ENCODE measurements around the gene MEI4.
"Not testable (repeated sequence)": the region's sequence is repeated elsewhere in the genome, so short reads cannot be mapped to it uniquely, and the experiment has no call there.

Gene MEI4, protein sequence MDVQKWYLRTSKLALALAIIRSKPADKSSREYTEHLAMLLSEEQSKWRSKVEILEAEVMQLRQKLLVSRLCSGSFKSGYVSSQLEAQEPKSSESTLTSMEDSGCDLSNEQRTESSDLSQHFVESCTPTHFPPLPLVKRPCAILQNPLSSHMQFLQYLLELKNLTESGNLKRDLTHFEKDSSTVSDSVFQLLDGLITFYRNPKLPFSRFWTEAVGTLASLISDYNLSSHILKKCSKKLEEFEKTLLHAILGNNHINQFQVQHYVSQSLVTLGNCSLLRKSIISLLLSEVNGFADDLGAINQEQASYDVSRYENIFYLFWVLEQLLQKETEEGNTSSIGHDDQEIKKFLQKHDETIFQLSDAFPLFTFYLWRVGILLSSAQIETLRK

DNA sequence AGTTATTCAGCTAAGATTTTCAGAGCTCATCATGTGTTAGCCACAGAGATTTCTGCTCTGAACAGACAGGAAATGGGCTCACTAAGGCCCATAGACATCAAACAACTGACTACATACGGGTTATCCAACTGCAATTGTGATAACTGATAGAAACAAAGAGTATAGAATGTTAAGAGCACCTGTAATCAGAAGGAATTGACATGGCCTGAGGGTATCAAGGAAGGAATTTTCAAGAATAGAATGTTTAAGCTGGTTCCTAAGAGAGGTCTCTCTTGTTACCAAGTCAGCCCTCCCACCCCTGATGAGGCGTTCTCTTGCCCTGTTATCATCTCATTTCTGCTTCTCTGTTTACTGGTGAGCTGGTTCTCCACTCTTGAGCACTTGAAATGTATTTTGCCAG is at the start of gene MEI4:
TSS of gene MEI4 (plus strand) at position 301 of the 400 bp plus-strand sequence. CDS start 37,633 bp downstream, outside the sequence.
- DNase-seq (ENCODE audit: low read depth), result no peak

DNA sequence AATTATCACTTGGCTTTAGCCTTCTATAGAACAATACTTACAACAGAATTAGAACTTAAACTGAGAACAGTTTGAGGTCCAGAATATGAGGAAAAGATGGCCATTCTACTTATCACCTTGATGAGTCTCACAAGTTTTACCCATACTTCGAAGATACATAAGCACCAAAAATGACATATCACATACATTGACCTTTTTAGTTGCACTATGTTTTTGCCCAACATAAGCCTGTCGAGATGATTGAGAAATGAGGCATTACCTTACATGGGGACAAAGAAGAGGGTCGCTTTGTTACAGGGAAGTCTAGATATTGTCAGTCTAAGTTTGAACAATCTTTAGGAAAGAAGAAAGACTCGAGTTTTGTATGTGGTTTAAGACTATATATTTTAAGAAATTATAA is 48.4 kb upstream of the MEI4 start:
- DNase-seq (ENCODE audit: low read depth), result no peak

DNA sequence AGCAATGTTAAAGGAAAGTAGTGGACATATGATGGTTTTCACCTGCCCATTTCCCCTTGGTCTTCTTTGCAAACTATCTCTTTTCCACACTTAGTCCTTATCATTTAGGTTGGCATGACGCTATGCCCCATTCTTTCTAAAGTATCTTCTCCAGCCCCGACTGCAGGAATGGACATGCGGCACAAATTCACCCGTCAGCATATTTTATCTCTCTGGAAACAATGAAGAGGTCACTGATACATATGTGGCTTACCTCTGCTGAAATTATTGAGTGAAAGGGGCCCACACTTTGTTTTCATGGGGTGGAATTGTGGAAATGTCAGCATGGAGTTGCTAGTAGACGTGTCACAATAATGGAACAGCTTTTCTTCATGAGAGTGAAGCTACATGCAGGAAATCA is 45.8 kb upstream of the MEI4 start:
- DNase-seq (ENCODE audit: low read depth), result no peak

DNA sequence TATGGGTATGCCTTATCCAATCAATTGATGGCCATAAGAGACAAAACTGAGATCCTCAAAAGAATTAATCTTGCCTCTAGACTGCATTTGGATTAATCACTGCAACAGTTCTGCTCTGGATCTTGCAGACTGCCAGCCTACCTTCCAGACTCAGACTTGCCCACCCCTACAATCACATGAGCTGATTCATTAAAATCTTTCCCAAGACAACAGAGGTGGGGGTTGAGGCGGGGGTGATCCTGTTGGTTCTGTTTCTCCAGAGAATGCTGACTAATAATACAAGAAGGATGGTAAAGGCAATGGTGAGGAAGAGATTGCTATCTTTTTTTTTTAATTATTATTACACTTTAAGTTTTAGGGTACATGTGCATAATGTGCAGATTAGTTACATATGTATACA is 43.7 kb upstream of the MEI4 start:
- no peak for DNase-seq (ENCODE audit: low read depth)

DNA sequence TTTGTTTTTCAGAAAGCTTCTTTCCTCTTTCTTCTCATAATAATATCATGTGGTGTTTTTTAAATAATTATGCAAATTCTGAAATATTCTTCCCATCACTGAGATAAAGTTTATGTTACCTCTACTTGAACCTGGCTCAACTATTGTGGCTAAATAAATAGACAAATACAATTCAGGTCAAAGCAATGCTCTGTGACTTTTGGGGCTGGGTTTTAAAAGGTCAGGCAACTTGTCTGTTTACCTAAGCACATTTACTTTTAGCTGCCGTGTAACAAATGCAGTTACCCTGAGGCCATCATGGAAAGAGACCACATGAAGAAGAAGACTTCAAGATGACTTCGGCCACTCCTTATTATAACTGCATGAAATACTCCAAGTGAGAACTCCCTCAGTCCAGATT is 33.7 kb upstream of the MEI4 start:
- DNase-seq (ENCODE audit: low read depth), result no peak

DNA sequence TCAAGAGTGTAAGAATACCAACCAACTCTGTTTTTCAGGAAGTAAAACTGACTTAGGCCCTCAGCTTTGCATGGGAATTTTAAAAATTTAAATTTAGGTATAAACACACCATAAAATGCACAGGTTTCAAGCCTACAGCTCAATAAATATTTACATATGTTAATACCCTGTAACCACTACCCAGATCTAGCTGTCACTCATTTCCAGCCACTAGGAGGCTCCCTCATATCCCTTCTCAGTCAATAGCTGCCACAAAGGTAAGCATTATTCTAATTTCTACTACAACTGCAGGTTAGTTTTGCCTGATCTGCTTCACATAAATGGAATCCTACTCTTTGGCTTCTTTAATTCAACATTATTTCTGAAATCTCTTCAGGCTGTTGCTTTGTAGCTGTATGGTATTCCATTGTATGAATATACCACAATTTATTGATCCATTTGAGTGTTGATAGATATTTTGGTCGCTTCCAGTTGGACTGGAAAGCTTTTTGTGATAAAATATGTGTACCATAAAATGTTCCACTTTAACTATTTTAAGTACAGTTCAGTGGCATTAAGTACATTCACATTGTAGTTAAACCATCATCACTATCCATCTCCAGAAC is 32.5 kb upstream of the MEI4 start:
- no peak for DNase-seq (ENCODE audit: low read depth)

DNA sequence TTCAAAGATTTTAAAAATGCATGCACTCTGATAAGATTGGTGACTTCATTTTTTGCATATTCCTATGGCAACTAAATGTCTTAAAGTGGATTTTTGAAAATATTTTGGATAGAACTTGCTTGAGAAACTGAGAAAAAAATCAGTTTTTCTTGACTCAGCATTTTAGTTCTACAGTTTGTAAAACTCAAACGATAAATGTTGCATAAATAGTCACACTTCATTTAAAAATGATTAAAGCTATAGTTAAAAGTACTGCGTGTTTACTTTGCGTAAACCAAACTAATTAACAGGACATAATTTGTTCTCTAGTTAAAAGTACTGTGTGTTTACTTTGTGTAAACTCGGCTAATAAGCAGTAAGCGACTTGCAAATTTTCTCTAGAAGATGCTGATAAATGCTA is 28.3 kb upstream of the MEI4 start:
- no peak for DNase-seq (ENCODE audit: low read depth)

DNA sequence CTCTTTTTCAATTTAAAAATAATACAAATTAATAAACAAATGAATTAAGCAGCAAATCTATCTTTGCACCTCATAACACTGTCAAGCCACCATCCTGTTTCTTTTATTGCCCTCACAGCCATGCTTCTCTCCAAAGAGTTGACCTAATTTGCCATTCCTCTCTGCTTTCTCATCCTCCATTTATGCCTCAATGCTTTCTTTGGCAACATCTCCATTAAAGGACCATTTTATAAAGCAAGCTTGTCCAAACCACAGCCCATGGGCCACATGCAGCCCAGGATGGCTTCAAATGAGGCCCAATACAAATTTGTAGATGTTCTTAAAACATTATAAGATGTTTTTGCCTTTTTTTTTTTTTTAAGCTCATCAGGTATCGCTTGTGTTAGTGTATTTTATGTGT is 26.4 kb upstream of the MEI4 start:
- no peak for DNase-seq (ENCODE audit: low read depth)

DNA sequence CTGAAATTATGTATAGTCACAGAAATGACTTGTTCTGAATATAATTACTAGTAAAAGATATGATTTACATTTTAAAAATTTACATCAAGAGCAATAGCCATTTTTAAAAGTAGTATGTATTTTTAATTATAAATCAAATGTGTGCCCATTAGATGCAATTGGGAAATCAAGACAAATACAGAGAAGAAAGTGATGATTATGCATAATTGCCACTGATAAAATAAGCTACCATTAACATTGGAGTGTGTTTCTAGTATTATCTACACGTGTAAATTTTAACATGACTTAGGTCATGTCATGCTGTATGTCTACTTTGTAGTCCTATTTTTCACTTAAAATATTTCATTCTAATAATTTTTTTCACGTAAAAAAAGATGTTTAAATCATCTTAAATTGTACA is 22.8 kb upstream of the MEI4 start:
- DNase-seq (ENCODE audit: low read depth), result no peak

DNA sequence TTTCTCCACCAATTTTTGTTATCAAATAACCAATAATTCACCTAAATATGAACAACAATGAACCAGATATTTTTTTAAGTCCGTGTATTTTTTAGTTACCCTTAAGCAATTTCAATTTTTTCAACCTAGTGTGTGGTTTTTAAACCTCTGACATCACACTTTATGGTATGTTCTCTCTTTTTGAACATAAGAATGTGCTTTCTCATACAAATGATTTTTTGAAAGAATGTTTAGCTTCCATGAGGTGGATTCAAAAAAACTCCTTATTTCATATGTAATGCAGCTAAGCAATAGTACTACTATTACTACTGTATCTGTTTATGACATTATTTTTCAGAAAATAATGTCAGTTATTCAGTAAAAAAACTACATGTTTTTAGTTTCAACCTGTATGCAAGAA is 19.4 kb upstream of the MEI4 start:
- DNase-seq (ENCODE audit: low read depth), result no peak

DNA sequence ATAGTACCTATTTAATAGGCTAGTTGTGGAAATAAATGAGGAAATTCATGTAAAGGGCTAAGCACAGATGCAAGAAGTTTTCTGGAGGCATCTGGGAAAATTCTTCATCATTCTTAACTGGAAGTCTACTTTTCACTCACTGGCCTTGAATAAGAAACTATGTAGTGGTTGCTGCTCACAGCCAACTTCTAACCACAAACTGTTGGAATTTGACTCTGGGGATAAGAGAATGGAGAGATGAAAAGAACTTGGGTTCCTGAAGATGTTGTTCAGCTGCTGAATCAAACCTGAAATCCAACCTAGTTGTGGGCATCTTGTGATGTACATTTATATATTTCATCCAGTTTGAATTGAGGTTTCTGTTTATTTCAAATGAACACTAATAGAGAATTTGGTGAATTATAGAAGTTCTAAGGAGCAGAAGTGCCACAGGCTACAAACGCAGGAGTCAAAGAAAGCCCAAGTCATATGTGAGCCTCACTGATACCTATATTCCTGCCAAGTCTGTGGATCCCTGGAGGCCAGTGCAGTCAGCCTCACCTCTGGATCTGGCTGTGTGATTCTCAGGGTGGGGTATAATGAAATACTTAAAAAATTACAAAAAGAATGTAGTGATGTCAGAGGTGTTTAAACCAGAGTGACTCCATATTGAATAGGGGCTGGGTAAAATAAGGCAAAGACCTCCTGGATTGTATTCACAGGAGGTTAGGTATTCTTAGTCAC is 18.7 kb upstream of the MEI4 start:
- DNase-seq (ENCODE audit: low read depth), result no peak

DNA sequence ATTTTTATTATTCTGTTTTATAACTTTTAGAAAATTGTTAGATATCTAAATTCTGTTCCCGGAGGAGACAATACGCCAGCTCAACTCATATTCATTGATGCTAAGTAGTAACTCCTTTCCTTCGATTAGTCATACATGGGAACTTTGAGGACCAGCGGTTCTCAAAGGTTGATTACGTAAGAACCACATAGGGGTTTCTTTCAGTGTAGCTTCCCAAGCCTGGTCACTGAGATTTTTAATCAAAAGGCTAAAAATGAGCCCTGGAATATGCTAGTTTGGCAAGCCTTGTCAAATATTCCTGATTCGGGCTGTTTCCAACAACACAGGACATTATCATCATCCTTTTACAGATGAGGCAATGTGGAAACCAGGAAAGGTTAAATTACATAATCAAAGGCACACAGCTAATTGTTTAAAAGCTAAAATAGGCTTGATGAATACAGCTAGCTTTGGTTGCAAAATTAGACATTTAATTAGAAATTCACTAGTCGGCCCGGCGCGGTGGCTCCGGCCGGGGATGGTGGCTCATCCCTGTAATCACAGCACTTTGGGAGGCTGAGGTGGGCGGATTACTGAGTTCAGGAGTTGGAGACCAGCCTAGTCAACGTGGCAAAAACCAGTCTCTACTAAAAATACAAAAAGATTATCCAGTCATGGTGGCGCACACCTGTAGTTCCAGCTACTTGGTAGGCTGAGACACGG is 14.6 kb upstream of the MEI4 start:
- DNase-seq (ENCODE audit: low read depth), result no peak

DNA sequence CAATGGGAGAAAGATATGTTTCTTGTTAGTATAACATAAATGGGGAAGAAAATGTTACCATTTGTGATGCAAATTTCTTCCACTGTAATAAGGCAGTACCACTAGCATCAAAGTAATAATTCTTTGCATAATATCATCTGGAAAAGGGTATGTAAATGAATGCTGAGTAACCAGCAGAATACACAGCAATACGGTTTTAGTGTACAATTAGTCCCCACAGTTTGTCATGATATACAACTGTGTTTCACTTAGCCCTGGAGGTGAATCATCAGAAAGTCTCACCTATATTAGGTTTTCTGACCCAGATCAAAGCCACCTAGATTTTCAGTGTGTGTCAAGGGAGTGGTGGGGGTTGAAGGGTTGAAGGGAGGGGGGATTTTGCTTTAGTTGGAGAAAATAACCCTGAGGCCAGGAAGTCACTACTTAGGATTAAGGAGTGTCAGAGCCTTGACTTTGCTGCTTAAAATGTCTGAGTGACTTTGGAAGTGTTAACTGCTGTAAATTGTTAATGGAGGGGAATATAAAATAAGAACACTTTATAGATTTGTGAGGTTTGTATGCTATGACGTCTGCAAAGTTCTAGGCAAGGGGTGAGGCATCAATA is 8.6 kb upstream of the MEI4 start:
- DNase-seq (ENCODE audit: low read depth), result no peak

DNA sequence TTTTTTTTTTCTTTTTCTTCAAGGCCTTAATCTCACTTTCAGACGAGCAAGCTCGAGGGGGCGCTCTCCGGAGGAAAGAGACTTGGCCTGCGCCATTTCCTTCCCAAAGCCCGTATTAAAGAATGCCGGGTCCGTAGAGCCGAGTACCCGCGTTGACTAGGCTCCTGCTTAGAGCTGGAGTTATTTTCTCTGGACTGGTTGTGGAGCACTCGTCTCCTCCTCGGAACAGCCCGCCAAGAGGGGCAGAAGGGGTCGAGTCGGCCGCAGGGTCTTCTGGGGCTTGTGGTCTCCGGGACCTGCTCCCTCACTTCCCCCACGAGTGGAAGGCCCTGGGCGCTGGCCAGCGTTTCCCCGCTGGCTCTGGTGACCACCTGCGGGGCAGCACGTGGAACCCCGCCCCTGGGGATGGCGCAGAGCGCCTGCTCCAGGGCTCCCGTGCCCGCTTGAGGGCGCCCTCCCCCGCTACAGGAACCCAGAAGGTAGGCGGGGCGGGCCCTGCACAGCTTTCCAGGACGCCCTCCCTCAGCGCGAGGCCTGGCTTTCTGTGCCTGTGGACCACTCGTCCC is 2.7 kb upstream of the MEI4 start:
- peak; percentile 1 for DNase-seq (ENCODE audit: low read depth)

DNA sequence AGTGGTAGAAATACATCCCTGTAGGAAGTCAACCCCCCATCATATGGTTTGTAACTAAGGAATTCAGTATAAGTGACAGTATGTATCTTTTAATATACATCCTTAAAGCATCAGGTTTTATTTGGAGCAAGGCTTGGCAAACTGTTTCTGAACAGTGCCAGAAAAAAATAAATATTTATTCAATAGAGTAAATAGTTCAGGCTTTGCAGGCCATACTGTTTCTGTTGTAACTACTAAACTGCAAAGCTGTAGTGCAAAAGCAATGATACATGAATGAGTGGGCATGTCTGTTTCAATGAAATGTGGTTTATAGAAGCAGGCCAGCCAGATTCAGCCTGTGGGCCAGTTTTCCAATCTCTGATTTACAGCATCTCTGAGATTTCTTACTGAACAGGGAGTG is 977 bp downstream of the MEI4 start:
- no peak for DNase-seq (ENCODE audit: low read depth)

DNA sequence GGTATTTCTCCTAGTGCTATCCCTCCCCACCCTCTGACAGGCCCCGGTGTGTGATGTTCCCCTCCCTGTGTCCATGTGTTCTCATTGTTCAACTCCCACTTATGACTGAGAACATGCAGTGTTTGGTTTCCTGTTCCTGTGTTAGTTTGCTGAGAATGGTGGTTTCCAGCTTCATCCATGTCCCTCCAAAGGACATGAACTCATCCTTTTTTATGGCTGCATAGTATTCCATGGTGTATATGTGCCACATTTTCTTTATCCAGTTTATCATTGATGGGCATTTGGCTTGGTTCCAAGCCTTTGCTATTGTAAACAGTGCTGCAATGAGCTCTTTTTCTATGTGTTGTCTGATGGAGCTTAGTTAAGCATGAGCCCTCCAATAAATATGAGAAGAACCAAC is 2.2 kb downstream of the MEI4 start:
- DNase-seq (ENCODE audit: low read depth), result not testable (repeated sequence)

DNA sequence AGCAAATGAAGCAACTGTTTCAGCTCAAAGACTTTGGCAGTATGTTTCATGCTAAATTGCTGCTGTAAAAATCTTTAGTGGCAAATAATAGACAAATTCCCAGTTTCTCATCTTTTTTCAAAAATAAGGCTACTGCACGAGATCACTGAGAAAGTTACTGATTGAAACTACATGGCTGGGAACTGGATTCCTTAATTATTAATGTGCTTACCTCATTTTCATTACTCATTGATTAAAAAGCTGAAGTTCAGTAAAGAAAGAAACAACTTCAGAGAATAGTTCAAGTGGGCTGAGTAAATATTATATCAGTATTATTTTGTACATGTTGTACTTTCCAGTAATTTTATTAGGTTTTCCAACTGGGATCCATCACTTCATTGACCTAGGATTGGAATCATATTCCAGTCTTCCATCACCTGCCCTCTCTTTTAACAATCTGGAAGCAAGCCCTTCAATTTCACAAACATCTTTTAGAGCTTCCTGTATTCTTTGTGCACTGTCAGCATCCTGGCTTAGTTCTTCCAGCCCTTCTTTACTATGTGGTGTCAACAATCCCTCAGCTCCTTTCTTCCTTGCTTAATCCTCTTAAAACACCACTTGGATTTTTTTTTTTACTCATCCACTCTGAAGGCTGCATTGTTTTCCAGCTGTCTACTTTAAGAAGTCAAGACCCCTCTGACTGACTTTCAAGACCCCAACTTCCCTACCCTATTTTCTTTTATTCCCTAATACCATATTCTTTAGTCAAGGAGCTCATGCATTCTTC is 4.3 kb downstream of the MEI4 start:
- DNase-seq (ENCODE audit: low read depth), result no peak

DNA sequence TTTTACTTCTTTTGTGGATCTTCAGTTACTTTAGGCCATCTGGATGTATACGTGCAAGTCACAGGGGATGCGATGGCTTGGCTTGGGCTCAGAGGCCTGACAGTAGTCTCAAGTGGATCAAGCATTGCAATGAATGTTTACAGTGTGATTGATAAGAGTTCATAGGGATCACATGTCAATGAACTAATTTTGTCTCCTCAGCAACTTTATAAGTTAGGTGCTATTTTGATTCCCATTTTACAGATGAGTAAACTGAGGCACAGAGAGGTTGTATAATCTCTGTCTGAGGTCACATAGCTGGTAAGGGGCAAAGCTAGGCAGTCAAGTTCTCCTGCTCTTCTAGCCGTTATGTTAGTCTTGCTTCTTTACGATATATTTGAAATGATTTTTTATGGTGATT is 13.5 kb downstream of the MEI4 start:
- no peak for DNase-seq (ENCODE audit: low read depth)

DNA sequence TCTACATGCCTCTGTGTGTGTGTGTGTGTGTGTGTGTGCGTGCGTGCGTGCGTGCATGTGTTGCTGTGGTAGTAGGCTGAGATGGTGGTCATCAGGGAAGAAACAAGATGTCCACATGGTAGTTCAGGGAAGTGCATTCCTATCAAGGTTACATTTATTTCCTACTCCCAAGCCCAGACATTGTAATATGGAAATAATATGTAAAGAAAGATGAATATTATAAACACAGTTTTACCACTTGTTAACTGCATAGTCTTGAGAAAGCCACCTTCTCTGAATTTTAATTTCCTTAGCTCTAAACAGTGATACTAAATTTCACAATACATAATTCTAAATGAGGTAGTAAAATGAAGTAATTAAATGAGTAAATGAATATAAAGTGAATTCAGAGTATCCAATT is 14.0 kb downstream of the MEI4 start:
- no peak for DNase-seq (ENCODE audit: low read depth)

DNA sequence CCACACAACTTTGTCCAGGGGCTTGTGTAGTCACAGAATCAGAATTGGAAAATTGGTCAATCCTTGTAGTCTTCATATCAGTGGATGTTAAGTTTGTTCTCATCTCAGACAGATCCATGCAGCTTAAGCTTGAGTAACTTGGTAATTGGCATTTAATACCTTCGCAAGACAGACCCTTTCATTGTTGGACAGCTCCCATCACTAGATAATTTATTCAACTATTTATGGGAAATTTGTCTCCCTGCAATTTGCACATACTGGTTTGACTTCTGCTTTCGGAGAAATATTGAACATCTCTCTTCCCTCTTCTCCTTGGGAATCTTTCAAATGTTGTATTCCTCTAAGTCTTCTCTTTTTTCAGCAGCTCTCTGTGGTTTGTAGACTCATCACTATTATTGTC is 17.1 kb downstream of the MEI4 start:
- DNase-seq (ENCODE audit: low read depth), result no peak

DNA sequence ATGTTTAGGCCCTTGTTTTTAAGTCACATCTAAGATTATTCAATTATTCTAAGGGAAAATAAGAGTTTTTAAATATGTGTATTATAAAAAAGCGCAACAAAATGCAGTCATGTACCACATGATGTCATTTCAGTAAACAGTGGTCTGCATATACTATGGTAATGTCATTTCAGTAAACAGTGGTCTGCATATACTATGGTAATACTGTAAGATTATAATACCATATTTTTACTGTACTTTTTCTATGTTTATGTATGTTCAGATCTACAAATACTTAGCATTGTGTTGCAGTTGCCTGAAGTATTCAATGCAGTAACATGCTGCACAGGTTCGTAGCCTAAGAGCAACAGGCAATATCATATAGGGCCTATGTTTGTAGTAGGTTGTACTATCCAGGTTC is 21.4 kb downstream of the MEI4 start:
- DNase-seq (ENCODE audit: low read depth), result no peak
